HG02623 (cell line): ENCODE results near the gene PLXDC2.

Source experiments
- ATAC-seq: cut with Tn5 transposase; IDR thresholded peaks from one replicate; pipeline ENCODE4 v1.9.1; 2021; ENCODE audit warnings: moderate library complexity; ENCODE audit not compliant: unreplicated experiment

PLXDC2 gene

DNA sequence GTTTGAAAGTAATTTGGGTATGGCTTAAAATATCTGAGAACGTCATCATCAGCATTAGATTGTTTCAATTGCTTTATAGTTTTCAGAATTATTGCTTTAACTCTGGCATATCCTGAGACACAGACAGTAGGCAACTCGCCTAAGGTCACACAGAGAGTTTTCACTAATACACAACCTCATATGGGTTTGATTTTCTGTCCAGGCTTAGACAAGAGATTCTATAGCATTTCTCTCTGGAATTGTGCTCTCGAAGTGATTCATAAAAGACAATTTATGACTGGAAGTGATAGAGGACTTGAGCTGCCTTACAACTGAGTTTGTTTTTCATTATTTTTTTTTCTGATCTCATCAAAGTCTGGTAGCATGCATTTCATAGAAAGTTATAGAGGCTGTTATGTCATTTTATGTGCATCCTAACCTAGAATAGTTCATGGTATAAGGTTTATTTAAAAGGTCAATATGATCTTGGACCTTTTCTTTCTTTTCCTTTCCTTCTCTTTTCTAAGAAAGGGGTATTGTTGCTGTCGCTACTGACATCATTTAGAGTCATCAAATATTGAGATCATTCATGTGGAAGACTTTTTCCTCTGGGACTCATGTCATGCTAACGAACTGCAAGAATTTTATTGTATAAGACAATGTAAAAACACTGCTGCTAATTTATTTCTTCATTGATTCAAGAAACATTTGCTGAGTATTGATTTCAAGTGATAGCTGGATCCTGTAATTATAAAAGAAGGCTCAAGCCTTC, 278.2 kb downstream of the PLXDC2 start:
- ATAC-seq = no peak

GRCh38 chr10:20100171-20100570, 283.9 kb downstream of the PLXDC2 start:
- no peak for ATAC-seq

DNA sequence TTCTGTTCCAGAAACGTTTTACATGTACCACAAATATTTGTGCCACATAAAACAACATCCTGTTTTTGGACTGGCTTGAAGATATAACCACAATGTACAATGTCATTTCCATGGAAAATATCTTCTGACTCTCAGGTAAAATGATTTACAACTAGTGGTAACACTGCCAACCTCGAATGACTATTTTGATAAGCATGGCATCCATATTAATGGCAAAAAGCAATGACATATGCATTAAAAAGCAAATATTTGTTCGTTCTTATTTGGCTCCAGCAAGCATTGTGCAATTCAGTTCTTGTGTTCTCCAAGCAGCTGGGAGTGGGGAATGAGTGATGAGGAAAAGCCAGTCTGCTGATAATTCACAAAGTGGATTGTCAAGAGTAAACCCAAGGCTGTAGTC, 289.0 kb downstream of the PLXDC2 start:
- no peak for ATAC-seq

DNA sequence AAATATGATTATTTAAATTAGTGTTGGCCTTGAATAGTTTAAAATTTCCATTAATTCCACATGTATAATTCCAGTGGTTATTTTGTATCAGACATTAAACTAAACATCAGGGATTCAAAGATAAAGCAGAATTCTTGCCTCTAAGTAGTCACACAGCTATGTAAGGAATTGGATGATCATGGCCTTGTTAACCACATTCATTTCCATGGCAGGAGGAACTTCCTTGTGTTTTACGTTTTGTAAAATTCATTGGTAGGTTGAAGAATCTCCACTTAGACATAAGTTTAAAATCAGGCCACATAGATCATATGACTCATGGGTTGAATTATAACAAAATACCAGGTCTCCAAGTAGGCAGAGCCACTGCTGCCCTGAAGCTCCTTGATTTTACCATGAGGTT, 289.7 kb downstream of the PLXDC2 start:
- ATAC-seq = no peak

- ATAC-seq = no peak
Observed at GRCh38 chr10:20108021-20108420, 291.8 kb downstream of the PLXDC2 start.

- no peak for ATAC-seq
Observed at GRCh38 chr10:20109613-20110012, 293.4 kb downstream of the PLXDC2 start.

GRCh38 chr10:20110125-20111100, 294.2 kb downstream of the PLXDC2 start:
- no peak for ATAC-seq

- no peak for ATAC-seq
Observed at GRCh38 chr10:20114179-20114578, 297.9 kb downstream of the PLXDC2 start.

- ATAC-seq = no peak
Observed at GRCh38 chr10:20115894-20116293, 299.7 kb downstream of the PLXDC2 start.

DNA sequence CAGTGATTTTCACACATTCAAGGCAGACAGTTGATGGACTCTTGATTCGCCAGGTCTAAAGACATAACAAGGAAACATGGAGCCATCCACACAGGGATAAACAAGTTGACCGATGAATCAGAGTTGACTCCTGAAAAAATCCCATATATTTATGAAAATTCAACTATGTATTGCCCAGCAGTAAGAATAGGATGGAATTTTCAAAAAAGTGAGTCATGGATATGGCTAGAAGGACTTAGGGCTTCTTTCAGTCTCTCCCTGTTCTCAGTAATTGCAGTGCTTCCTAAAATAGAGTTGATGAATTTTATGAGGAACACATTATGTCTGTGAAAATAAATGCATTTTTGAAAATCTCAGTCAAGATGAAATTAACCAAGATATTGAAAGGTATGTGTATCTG, 301.2 kb downstream of the PLXDC2 start:
- no peak for ATAC-seq

GRCh38 chr10:20118119-20118518, 301.9 kb downstream of the PLXDC2 start:
- no peak for ATAC-seq

GRCh38 chr10:20128811-20129210, 312.6 kb downstream of the PLXDC2 start:
- no peak for ATAC-seq

DNA sequence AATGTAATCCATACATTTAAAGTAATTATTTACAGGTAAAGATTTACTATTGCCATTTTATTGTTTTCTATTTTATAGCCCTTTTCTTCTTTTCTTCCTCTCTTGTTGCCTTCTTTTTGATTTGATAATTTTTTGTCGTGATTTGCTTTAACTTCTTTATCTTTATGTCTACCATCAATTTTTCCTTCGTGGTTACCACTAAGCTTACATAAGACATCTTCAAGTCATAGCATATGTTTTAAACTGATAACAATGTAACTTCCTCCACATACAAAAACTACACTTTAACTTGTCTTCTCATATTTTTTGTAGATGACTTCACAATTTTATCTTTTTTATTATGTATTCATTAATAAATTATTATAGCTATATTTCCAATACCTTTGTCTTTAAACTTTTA, 316.6 kb downstream of the PLXDC2 start:
- ATAC-seq = no peak

DNA sequence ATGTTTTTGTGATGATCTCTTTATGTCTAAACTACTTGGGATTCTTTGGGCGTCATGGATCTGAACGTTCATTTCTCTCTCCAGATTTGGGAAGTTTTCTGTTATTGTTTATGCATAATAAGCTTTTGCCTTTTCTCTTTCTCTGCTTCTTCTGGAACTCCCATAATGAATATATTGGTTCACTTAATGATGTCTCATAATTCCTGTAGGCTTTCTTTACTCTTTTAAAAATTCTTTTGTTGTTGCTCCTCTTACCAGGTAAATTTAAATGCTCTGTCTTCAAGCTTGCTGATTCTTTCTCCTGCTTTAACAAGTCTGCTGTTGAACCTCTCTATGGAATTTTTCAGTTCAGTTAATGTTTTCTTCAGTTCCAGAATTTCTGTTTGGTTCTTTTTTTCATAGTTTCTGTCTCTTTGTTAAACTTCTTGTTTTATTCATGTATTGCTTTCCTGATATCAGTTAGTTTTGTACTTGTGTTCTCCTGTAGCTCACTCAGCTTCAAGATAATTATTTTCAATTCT, 317.5 kb downstream of the PLXDC2 start:
- ATAC-seq = no peak

GRCh38 chr10:20142311-20142710, 326.1 kb downstream of the PLXDC2 start:
- no peak for ATAC-seq

DNA sequence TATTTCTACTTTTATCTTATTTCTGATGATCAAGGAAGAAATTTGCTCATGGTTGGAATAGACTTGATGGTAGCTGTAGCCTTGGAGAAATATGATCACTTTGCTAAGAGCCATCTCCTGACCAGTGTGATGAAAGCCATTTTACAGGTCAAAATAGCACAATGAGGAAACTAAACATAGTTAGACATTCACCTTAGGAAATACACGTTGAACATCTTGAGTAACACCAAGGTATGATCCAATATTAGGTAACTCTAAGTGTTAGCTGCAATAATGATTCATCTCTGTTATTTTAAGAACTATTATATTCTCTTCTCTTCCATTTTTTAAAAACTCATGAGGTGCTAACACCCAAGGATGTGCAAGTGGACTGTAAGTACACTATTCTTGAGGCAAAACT, 328.0 kb downstream of the PLXDC2 start:
- ATAC-seq = no peak

- ATAC-seq = no peak
Observed at GRCh38 chr10:20146004-20146403, 329.8 kb downstream of the PLXDC2 start.

- no peak for ATAC-seq
Observed at GRCh38 chr10:20147684-20148083, 331.5 kb downstream of the PLXDC2 start.

- no peak for ATAC-seq
Observed at GRCh38 chr10:20156511-20156910, 340.3 kb downstream of the PLXDC2 start.

- no peak for ATAC-seq
Observed at GRCh38 chr10:20157314-20157713, 341.1 kb downstream of the PLXDC2 start.

DNA sequence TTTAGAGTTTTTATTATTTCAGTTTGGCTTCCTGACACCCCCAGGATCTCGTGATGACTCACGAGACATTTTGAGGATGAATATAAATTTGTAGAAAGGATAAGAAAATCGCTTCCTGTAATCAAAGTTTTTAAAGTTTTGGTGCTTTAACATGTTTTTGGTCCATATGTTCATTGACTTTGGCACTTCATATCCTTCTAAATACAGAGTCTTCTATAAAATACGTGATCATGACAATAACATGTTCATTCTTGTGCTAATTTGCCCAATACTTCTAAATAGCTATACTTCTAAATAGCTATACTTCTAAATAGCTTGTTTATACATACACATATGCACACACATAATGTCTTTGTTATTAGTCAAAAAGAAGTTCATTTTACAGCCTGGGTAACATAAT, 341.9 kb downstream of the PLXDC2 start:
- ATAC-seq = no peak

- ATAC-seq = no peak
Observed at GRCh38 chr10:20162123-20162522, 345.9 kb downstream of the PLXDC2 start.
